ENCODE results near the gene MYO1D.

- TF ChIP-seq ARNTL (CRISPR knock-in tag; IDR thresholded peaks at IDR 0.05; ENCODE audit: borderline replicate concordance, low read depth) (no peak), ISL1 (CRISPR knock-in tag; IDR thresholded peaks at IDR 0.05) (no peak), TSHZ2 (CRISPR knock-in tag; IDR thresholded peaks at IDR 0.05) (no peak), GLIS3 (CRISPR knock-in tag; IDR thresholded peaks at IDR 0.05) (no peak), ZFP3 (CRISPR knock-in tag; IDR thresholded peaks at IDR 0.05) (no peak), TCF4 (CRISPR knock-in tag; IDR thresholded peaks at IDR 0.05; ENCODE audit: borderline replicate concordance) (no peak), OSR1 (CRISPR knock-in tag; IDR thresholded peaks at IDR 0.05) (no peak), PATZ1 (CRISPR knock-in tag; IDR thresholded peaks at IDR 0.05; ENCODE audit: borderline replicate concordance) (no peak), CSDC2 (CRISPR knock-in tag; IDR thresholded peaks at IDR 0.05) (no peak), POU6F1 (CRISPR knock-in tag; IDR thresholded peaks at IDR 0.05; ENCODE audit: borderline replicate concordance, low read depth) (no peak)
Observed at GRCh38 chr17:32552280-32552679, 324.6 kb downstream of the MYO1D start.
